Right atrium auricular region (tissue), 2 donors: ENCODE measurements around the gene ZNF536. TPM values are rescaled to one million over a fixed set of nuclear protein-coding genes. Genes with fewer than 3 reads are reported as not detected.

Experiments
- DNase-seq: peaks from one replicate; pipeline ENCODE4 v3.0.0-alpha.2; 2019; ENCODE audit warnings: low spot score
- H3K27ac ChIP-seq, 2 donors: fragments of 200-600 bp; sonication (generic); 1 replicate in 1 of 2; 2 replicates in 1 of 2; pipeline ENCODE4 v1.5.1; 2016 to 2019
- H3K27me3 ChIP-seq, 2 donors: fragments of 200-600 bp; sonication (generic); one replicate each; pipeline versions ENCODE4 v1.5.1 to v1.6.0; 2017 to 2019
- H3K36me3 ChIP-seq: fragments of 200-600 bp; sonication (generic); one replicate; pipeline ENCODE4 v1.5.1; 2016
- H3K4me1 ChIP-seq, 2 donors: fragments of 200-600 bp; sonication (generic); one replicate each; pipeline versions ENCODE4 v1.5.1 to v1.6.0; 2017 to 2019
- H3K4me3 ChIP-seq, 2 donors: fragments of 200-600 bp; sonication (generic); 1 replicate in 1 of 2; 2 replicates in 1 of 2; pipeline ENCODE4 v1.5.1; 2017 to 2019; ENCODE audit warnings: mild to moderate bottlenecking in 1 of 2, moderate library complexity in 1 of 2
- H3K9me3 ChIP-seq, 2 donors: fragments of 200-600 bp; sonication (generic); one replicate each; pipeline ENCODE4 v1.5.1; 2019
- total RNA-seq, 2 donors: library from RNA; depleted of rRNA; stranded (reverse); fragments of >200 nt; gene quantifications; one replicate each; pipeline ENCODE4 v1.1.0, GENCODE V29; 2016
- TF ChIP-seq, protein P1 (sequence below), 2 donors: fragments of 200-600 bp; sonication (generic); IDR thresholded peaks; one replicate each; pipeline ENCODE4 v1.5.1; 2019; ENCODE audit warnings: antibody characterized with exemption in 2 of 2

ZNF536 gene
- total RNA-seq = 1 to 10 TPM; 1.9 to 2.7 TPM

DNA sequence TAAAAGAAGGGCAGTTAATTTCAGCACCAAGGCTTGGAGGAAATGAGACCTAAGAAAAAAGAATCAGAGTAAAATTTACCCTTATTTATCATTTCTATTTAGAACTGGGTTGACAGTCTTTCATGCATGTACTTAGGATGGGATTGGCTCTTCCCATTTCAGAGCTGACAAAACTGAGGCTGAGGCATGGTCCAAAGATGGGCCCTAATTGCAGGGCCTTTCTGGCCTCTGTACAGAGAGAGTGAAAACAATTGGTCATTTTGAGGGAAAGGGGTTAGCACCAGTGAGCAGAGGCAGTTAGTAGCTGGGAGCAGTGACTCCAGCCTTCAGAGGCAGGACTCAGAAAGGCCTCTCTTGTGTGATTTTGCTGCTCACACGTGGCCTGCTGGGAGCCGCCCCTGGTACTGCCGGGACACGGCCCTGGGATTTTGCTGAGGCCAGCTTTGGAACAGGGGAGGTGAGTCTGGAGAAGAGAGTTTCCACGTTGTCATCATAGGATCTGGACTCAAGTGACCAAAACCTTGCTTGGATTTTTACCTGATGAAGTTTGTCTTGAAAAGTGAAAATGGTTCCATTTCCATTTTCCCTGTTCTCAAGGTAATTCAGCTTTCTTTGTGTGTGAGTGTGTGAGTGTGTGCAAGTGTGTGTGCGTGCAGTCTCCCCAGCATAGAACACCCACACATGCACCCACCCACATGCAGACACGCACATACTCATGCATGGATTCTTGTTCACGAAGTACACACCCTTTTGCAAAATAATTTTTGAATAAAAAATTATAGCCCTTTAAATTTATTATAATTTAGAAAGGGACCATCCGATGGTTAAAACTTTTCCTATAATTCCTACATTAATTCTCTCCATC is at the start of gene ZNF536:
TSS of gene ZNF536 (plus strand) at position 425 of the 865 bp plus-strand sequence. CDS start 71,179 bp downstream, outside the sequence.
- Histone ChIP-seq H3K36me3 (no peaks in the 10 kb centered on the region), H3K27me3 (peaks cover 0 to 6% of the 10 kb centered on the region in 2 donors), H3K27ac (no peak within 1 kb of the TSS), H3K4me1 (peaks cover 0 to 5% of the 10 kb centered on the region in 2 donors), H3K4me3 (no peak within 1 kb of the TSS), H3K9me3 (no peaks in the 10 kb centered on the region)
- TF ChIP-seq, protein P1, sequence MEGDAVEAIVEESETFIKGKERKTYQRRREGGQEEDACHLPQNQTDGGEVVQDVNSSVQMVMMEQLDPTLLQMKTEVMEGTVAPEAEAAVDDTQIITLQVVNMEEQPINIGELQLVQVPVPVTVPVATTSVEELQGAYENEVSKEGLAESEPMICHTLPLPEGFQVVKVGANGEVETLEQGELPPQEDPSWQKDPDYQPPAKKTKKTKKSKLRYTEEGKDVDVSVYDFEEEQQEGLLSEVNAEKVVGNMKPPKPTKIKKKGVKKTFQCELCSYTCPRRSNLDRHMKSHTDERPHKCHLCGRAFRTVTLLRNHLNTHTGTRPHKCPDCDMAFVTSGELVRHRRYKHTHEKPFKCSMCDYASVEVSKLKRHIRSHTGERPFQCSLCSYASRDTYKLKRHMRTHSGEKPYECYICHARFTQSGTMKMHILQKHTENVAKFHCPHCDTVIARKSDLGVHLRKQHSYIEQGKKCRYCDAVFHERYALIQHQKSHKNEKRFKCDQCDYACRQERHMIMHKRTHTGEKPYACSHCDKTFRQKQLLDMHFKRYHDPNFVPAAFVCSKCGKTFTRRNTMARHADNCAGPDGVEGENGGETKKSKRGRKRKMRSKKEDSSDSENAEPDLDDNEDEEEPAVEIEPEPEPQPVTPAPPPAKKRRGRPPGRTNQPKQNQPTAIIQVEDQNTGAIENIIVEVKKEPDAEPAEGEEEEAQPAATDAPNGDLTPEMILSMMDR (IDR thresholded peaks at IDR 0.05) = no peak
- DNase-seq = no peak

DNA sequence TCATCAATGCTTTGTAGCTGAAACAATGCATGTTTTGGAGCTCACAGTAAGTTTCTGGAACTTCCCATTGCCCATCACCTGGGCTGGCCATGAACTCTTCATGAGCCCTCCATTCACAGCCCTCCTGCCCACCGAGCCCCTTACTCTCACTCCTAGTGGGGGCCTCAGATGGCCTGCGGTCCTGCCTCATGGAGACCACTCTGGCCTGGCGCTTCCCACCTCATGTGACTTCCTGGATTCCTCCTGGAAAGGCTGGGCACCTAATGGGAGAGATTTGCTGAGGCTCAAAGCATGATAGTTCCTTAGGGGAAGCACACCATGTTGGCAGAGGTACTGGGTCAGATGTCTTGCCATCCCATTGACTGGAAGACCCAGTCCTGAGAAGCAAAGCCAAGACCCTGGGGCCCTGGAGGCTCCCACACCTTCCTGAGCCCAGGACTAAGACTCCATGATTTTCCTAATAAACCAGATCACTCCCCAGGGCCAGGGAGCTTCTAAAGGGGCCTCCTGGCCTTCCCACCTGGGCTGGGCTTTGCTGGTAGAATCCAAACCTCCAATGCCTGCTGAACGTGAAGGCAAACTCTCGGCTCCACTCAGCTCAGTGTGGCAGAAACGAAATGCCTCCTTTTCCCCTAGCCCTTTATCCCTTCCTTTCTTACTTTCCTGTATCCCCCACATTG is 49.4 kb upstream of the ZNF536 start:
- Histone ChIP-seq H3K9me3 (no peaks in the 10 kb centered on the region), H3K27me3 (no peaks in the 10 kb centered on the region), H3K27ac (no peak overlapping the region), H3K4me3 (no peak overlapping the region), H3K4me1 (peaks cover 0 to 10% of the 10 kb centered on the region in 2 donors), H3K36me3 (no peaks in the 10 kb centered on the region)
- DNase-seq = no peak
- TF ChIP-seq, protein P1 (IDR thresholded peaks at IDR 0.05) = no peak

DNA sequence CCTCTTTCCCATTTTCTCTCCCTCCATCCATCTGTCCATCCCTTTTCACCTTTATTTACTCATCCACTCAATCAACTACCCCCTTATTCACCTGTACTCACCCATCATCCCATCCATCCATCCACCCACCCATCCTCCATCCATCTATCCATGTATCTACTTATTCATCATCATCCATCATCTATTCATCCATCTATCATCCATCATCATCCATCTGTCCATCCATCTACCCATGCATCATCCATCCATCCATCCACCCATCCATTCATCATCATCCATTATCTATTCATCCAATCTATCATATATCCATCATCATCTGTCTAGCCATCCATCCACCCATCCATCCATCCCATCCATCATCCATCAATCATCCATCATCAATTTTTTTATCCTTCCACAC is 48.3 kb upstream of the ZNF536 start:
- DNase-seq = no peak
- Histone ChIP-seq H3K4me1 (peaks cover 0 to 10% of the 10 kb centered on the region in 2 donors), H3K36me3 (no peaks in the 10 kb centered on the region), H3K27ac (no peak overlapping the region), H3K9me3 (no peaks in the 10 kb centered on the region), H3K4me3 (no peak overlapping the region), H3K27me3 (no peaks in the 10 kb centered on the region)
- TF ChIP-seq, protein P1 (IDR thresholded peaks at IDR 0.05) = no peak

DNA sequence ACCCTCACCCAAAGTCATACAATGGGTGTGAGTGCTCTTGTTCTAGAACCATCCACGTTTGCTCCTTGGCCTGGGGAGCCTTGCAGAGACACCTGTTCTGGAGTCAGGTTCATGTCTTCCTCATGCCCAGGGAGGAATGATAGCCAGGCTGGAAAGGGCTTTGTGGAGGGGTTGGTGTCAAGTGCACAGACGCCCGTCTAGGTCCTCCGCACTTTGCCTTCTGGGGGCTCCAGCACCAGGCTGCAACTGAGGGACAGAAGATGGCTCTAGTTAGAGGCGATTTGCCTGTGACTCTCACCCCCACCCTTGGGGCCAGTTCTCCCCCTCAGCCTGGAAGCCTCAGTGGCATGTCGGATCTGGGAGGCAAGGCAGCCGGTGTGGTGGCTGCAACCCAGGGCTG is 47.2 kb upstream of the ZNF536 start:
- no peaks in the 10 kb centered on the region for H3K27me3 ChIP-seq
- no peak for DNase-seq
- no peak overlapping the region for H3K27ac ChIP-seq
- TF ChIP-seq, protein P1 (IDR thresholded peaks at IDR 0.05) = no peak
- no peak overlapping the region for H3K4me3 ChIP-seq
- peaks cover 0 to 10% of the 10 kb centered on the region in 2 donors for H3K4me1 ChIP-seq
- H3K36me3 ChIP-seq = no peaks in the 10 kb centered on the region
- no peaks in the 10 kb centered on the region for H3K9me3 ChIP-seq

DNA sequence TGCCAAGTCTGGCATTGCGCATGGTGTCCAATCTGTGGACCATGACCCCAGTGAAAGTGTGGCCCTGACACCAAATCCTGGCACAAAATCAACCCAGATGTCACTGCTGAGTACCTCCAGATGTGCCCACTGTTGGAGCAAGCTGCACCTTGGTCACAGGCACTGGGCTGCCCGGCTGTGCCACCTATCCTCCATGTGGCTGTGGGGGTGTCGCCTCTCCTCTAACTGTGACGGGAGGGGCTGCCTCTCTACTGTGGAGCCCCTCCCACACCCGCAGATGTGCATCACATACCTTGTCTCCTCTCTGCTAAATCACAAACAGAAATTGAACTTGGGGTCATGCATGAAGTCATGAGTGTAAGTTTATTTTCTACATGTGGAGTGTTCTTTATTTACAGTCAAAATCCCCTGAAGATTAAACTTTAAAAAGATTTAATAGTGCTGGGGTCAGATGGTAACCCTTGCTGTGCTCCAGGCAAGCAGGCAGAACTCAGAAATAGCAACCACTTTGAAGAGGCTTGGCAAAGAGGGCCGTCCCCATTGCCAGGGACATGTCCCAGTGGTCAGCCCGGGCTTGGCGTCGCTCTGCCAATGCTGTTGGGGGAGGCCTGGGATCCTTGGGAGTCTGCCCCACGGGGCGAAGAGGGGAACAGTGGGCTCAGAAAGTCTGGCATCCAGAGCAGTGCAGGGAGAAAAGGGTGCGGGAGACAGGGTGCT is 46.4 kb upstream of the ZNF536 start:
- H3K4me1 ChIP-seq = peaks cover 0 to 10% of the 10 kb centered on the region in 2 donors
- no peaks in the 10 kb centered on the region for H3K9me3 ChIP-seq
- no peaks in the 10 kb centered on the region for H3K27me3 ChIP-seq
- TF ChIP-seq, protein P1 (IDR thresholded peaks at IDR 0.05) = no peak
- no peak overlapping the region for H3K27ac ChIP-seq
- no peaks in the 10 kb centered on the region for H3K36me3 ChIP-seq
- DNase-seq = no peak
- no peak overlapping the region for H3K4me3 ChIP-seq
